ENCODE measurements around the gene KRTAP13-4. TPM values are rescaled to one million over a fixed set of nuclear protein-coding genes. Genes with fewer than 3 reads are reported as not detected.

The KRTAP13-4 gene, protein sequence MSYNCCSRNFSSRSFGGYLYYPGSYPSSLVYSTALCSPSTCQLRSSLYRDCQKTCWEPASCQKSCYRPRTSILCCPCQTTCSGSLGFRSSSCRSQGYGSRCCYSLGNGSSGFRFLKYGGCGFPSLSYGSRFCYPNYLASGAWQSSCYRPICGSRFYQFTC
- not detected in 2 replicates for total RNA-seq

DNA sequence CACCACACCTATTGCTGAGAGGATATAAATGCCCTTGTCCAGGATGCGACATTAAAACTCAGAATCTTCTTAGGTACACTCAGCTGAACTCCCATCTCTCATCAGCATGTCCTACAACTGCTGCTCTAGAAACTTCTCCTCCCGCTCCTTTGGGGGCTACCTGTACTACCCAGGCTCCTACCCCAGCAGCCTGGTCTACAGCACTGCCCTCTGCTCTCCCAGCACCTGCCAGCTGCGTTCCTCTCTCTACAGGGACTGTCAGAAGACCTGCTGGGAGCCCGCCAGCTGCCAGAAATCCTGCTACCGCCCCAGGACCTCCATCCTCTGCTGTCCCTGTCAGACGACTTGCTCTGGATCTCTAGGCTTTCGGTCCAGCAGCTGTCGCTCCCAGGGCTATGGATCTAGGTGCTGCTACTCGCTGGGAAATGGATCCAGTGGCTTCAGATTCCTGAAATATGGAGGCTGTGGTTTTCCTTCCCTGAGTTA, at the start of gene KRTAP13-4:
Gene KRTAP13-4, plus strand, starts transcription at position 51 of the 486 bp plus-strand sequence. Its CDS starts 56 bp downstream, at position 107.
- Mint-ChIP-seq H3K9me3 (no peaks in the 10 kb centered on the region), H3K27ac (no peak within 1 kb of the TSS), H3K27me3 (ENCODE audit: low read depth) (peaks cover 1% of the 10 kb centered on the region), H3K4me1 (ENCODE audit: low read depth) (no peaks in the 10 kb centered on the region), H3K4me3 (ENCODE audit: low read depth) (no peak within 1 kb of the TSS), H3K36me3 (ENCODE audit: low read depth) (no peaks in the 10 kb centered on the region)
- no peak for DNase-seq (ENCODE audit: low spot score)
- intact Hi-C loops (cut with micrococcal nuclease) = no loop called here

DNA sequence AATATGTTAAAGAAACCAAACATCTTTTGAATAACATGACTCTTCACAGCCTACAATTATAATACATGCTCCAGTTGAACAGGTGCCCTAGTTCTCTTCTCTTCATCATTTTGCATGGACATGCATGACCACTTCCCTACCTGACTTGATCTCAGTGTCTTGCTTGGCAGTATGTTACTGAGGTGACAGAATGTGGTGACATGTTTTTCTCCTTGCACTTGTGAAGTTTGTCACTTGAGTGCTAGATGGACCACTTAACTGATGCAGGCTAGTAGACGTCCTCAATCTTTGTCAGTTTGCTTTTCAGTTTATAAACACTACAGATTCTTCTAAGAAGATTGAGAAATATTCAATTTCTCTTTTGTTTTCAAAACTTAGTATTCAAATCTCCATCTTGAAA, 47.8 kb upstream of the KRTAP13-4 start:
- H3K27me3 Mint-ChIP-seq (ENCODE audit: low read depth) = no peaks in the 10 kb centered on the region
- H3K27ac Mint-ChIP-seq = no peak overlapping the region
- DNase-seq (ENCODE audit: low spot score) = no peak
- H3K4me1 Mint-ChIP-seq (ENCODE audit: low read depth) = no peaks in the 10 kb centered on the region
- intact Hi-C loops (cut with micrococcal nuclease) = no loop called here
- H3K36me3 Mint-ChIP-seq (ENCODE audit: low read depth) = no peaks in the 10 kb centered on the region
- no peak overlapping the region for H3K4me3 Mint-ChIP-seq (ENCODE audit: low read depth)
- H3K9me3 Mint-ChIP-seq = no peaks in the 10 kb centered on the region

- Mint-ChIP-seq H3K4me3 (ENCODE audit: low read depth) (no peak overlapping the region), H3K4me1 (ENCODE audit: low read depth) (no peaks in the 10 kb centered on the region), H3K36me3 (ENCODE audit: low read depth) (no peaks in the 10 kb centered on the region), H3K27ac (no peak overlapping the region), H3K9me3 (no peaks in the 10 kb centered on the region), H3K27me3 (ENCODE audit: low read depth) (no peaks in the 10 kb centered on the region)
- intact Hi-C loops (cut with micrococcal nuclease) = no loop called here
- DNase-seq (ENCODE audit: low spot score) = no peak
Observed at GRCh38 chr21:30391492-30392025, 38.5 kb upstream of the KRTAP13-4 start.

DNA sequence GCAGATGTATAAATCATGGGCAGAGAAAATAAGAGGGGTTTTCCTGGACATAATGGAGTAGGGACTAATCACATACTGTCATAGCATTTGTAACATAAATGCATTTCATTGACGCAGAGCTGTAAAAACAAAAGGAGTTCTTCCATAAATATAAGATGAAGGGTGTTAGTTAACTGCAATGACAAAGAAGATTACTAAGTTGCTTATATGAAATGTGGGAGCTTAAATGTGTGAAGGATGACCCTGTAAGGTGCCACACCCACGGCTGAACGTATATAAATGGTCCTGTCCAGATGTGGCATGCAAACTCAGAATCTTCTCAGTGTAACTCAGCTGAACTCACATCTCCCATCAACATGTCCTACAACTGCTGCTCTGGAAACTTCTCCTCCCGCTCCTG, 34.3 kb upstream of the KRTAP13-4 start, which contains the start of gene KRTAP13-1:
Gene KRTAP13-1, plus strand, starts transcription at position 301 of the 400 bp plus-strand sequence. Its CDS starts 56 bp downstream, at position 357.
- intact Hi-C loops (cut with micrococcal nuclease) = no loop called here
- H3K4me3 Mint-ChIP-seq (ENCODE audit: low read depth) = no peak within 1 kb of the TSS
- DNase-seq (ENCODE audit: low spot score) = no peak
- no peaks in the 10 kb centered on the region for H3K27me3 Mint-ChIP-seq (ENCODE audit: low read depth)
- H3K4me1 Mint-ChIP-seq (ENCODE audit: low read depth) = no peaks in the 10 kb centered on the region
- H3K27ac Mint-ChIP-seq = no peak within 1 kb of the TSS
- H3K36me3 Mint-ChIP-seq (ENCODE audit: low read depth) = no peaks in the 10 kb centered on the region
- H3K9me3 Mint-ChIP-seq = no peaks in the 10 kb centered on the region

DNA sequence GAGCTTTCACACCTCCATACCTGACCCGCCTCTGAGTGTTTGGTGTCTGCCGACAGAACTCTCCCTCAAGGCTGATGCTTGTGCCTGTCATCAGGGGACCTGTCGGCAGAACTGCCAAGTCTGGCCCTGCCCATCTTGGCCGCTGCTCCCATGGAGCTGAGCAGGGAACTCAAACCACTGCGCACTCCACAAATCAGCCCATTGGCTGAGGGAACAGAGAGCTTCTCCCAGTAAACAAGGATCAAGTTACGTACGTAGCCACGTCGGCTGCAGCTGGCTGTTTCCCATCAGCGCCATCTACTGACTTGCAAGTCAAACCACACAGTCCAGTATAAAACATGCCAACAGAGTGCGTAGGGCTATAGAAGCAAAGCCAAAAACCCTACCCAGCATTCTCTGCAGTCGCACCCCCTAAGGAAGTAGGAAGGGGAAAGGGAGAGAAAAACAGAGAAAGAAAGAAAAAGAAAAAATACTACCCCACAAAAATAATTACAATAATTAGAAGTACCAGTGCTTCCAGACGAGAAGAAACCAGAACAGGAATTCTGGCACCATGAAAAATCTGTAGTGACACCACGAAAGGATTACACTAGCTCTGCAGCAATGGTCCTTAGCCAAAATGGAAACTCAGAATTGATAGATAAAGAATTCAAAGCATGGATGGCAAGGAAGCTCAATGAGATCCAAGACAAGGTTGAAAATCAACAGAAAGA, 21.1 kb upstream of the KRTAP13-4 start:
- DNase-seq (ENCODE audit: low spot score) = peak; percentile 11
- intact Hi-C loops (cut with micrococcal nuclease) = no loop called here

DNA sequence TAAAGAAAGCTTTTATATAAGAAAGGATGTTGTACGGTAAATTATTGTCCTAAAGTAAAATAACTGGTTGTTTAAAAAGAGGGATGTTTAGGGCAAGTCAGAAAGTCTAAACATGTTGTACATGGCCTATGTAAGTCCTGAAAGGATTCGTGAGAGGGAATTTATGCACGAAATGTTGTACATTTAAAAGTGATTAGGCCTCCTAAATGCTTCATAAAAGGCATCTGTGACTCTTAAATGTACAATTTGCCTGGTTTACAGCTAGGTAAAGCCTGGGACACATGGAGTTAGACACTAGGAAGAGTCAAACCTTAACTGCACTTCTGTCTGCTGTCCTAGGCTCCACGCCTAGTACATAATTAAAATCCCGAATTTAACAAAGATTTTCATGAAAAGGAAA, 14.0 kb upstream of the KRTAP13-4 start:
- no peak overlapping the region for H3K27ac Mint-ChIP-seq
- no peak overlapping the region for H3K4me3 Mint-ChIP-seq (ENCODE audit: low read depth)
- peaks cover 3% of the 10 kb centered on the region for H3K9me3 Mint-ChIP-seq
- no peaks in the 10 kb centered on the region for H3K4me1 Mint-ChIP-seq (ENCODE audit: low read depth)
- H3K27me3 Mint-ChIP-seq (ENCODE audit: low read depth) = no peaks in the 10 kb centered on the region
- no peak for DNase-seq (ENCODE audit: low spot score)
- intact Hi-C loops (cut with micrococcal nuclease) = no loop called here
- no peaks in the 10 kb centered on the region for H3K36me3 Mint-ChIP-seq (ENCODE audit: low read depth)

More for the DNA sequence above, 21.1 kb upstream of the KRTAP13-4 start:
- peaks cover 3% of the 10 kb centered on the region for H3K4me1 Mint-ChIP-seq (ENCODE audit: low read depth)
- peak overlapping the region; percentile 57 for H3K4me3 Mint-ChIP-seq (ENCODE audit: low read depth)
- H3K27me3 Mint-ChIP-seq (ENCODE audit: low read depth) = peaks cover 5% of the 10 kb centered on the region
- H3K9me3 Mint-ChIP-seq = peaks cover 5% of the 10 kb centered on the region
- H3K36me3 Mint-ChIP-seq (ENCODE audit: low read depth) = no peaks in the 10 kb centered on the region
- H3K27ac Mint-ChIP-seq = no peak overlapping the region

- H3K27me3 Mint-ChIP-seq (ENCODE audit: low read depth) = peaks cover 1% of the 10 kb centered on the region
- no peak within 1 kb of the TSS for H3K27ac Mint-ChIP-seq
- no peaks in the 10 kb centered on the region for H3K4me1 Mint-ChIP-seq (ENCODE audit: low read depth)
- intact Hi-C loops (cut with micrococcal nuclease) = no loop called here
- H3K4me3 Mint-ChIP-seq (ENCODE audit: low read depth) = no peak within 1 kb of the TSS
- no peak for DNase-seq (ENCODE audit: low spot score)
- H3K9me3 Mint-ChIP-seq = no peaks in the 10 kb centered on the region
- no peaks in the 10 kb centered on the region for H3K36me3 Mint-ChIP-seq (ENCODE audit: low read depth)
Observed at GRCh38 chr21:30425826-30426225, 4.2 kb upstream of the KRTAP13-4 start, which contains the start of gene KRTAP13-3. Gene KRTAP13-3, minus strand, starts transcription at chr21:30425926. Its CDS starts 14 bp downstream, at chr21:30425912.

DNA sequence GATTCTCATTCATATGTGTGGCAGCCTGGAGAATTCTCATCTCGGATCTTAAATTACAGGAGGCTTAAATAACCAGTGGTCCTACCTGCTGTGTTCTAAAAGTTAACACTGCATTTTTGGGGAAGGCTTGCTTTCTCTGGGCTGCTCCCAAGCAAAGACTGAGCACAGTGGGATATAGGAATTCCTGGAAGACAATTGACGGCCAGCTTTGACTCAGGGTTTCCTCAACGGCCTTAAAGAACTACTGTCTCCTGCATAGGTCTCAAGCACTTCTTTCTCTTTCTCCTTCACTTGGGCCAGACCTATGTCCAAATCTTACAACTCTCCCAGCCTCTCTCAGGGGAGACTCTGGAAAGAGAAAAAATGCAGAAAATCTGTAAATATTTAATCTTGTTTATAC, 3.3 kb upstream of the KRTAP13-4 start:
- intact Hi-C loops (cut with micrococcal nuclease) = no loop called here
- Mint-ChIP-seq H3K27ac (no peak overlapping the region), H3K4me1 (ENCODE audit: low read depth) (no peaks in the 10 kb centered on the region), H3K9me3 (no peaks in the 10 kb centered on the region), H3K4me3 (ENCODE audit: low read depth) (no peak overlapping the region), H3K27me3 (ENCODE audit: low read depth) (peaks cover 1% of the 10 kb centered on the region), H3K36me3 (ENCODE audit: low read depth) (no peaks in the 10 kb centered on the region)
- DNase-seq (ENCODE audit: low spot score) = no peak

DNA sequence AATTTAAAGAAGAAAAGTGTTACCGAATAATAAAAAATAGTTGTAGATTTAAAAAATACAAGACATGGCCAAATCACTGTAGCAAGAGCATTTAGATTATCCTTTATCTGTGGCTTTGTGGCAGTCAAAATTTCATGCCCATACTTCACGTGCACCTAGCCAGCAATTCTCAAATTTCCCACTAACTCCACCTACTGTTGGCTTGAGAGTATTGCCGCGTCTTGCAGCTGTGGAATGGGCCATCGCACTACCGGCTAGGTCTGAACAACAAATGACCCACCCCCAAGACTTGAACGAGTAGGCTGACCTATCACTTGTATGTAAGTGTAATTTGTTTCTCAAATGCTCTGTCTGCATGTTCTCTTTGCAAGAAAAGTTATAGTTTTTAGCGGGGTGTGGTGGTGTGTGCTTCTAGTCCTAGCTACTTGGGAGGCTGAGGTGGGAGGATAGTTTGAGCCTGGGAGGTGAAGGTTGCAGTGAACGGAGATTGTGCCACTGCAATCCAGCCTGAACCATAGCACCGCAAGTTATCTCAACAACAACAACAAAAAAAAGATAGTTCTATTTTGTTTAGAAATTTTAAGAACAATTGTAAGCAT, 4.1 kb downstream of the KRTAP13-4 start:
- no peaks in the 10 kb centered on the region for H3K4me1 Mint-ChIP-seq (ENCODE audit: low read depth)
- intact Hi-C loops (cut with micrococcal nuclease) = no loop called here
- no peaks in the 10 kb centered on the region for H3K27me3 Mint-ChIP-seq (ENCODE audit: low read depth)
- no peaks in the 10 kb centered on the region for H3K9me3 Mint-ChIP-seq
- DNase-seq (ENCODE audit: low spot score) = no peak
- no peak overlapping the region for H3K27ac Mint-ChIP-seq
- no peaks in the 10 kb centered on the region for H3K36me3 Mint-ChIP-seq (ENCODE audit: low read depth)
- no peak overlapping the region for H3K4me3 Mint-ChIP-seq (ENCODE audit: low read depth)

GRCh38 chr21:30437010-30437565, 7.1 kb downstream of the KRTAP13-4 start:
- H3K9me3 Mint-ChIP-seq = no peaks in the 10 kb centered on the region
- H3K36me3 Mint-ChIP-seq (ENCODE audit: low read depth) = no peaks in the 10 kb centered on the region
- H3K4me3 Mint-ChIP-seq (ENCODE audit: low read depth) = no peak overlapping the region
- H3K27ac Mint-ChIP-seq = no peak overlapping the region
- H3K4me1 Mint-ChIP-seq (ENCODE audit: low read depth) = no peaks in the 10 kb centered on the region
- no peaks in the 10 kb centered on the region for H3K27me3 Mint-ChIP-seq (ENCODE audit: low read depth)
- DNase-seq (ENCODE audit: low spot score) = no peak
- intact Hi-C loops (cut with micrococcal nuclease) = no loop called here

GRCh38 chr21:30439975-30440374, 10.0 kb downstream of the KRTAP13-4 start, which contains the start of gene KRTAP15-1:
Gene KRTAP15-1, plus strand, starts transcription at chr21:30440275. Its CDS starts 53 bp downstream, at chr21:30440328.
- no peak for DNase-seq (ENCODE audit: low spot score)
- H3K4me3 Mint-ChIP-seq (ENCODE audit: low read depth) = no peak within 1 kb of the TSS
- no peaks in the 10 kb centered on the region for H3K4me1 Mint-ChIP-seq (ENCODE audit: low read depth)
- H3K27ac Mint-ChIP-seq = no peak within 1 kb of the TSS
- H3K36me3 Mint-ChIP-seq (ENCODE audit: low read depth) = no peaks in the 10 kb centered on the region
- intact Hi-C loops (cut with micrococcal nuclease) = no loop called here
- H3K27me3 Mint-ChIP-seq (ENCODE audit: low read depth) = no peaks in the 10 kb centered on the region
- no peaks in the 10 kb centered on the region for H3K9me3 Mint-ChIP-seq

DNA sequence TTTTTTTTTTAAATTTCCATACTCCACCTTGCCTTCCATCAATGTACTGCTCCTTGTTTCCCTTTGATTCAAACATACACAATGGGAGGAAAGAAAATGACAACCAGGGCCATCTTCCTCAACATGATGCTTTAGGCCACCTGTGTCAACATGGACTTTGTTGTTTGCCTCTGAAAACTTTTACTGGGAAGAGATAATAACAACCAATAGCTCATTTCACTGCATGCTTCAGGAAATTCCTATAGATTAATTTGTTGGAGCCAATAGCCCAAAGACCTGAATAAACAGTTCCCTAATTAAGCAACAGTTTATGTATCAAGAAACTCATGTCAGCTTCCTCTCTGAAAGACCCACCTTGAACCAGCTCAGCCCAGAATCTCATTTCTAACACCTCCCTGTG, 13.2 kb downstream of the KRTAP13-4 start:
- Mint-ChIP-seq H3K27me3 (ENCODE audit: low read depth) (no peaks in the 10 kb centered on the region), H3K36me3 (ENCODE audit: low read depth) (no peaks in the 10 kb centered on the region), H3K27ac (no peak overlapping the region), H3K4me1 (ENCODE audit: low read depth) (peaks cover 3% of the 10 kb centered on the region), H3K9me3 (no peaks in the 10 kb centered on the region), H3K4me3 (ENCODE audit: low read depth) (no peak overlapping the region)
- intact Hi-C loops (cut with micrococcal nuclease) = no loop called here
- DNase-seq (ENCODE audit: low spot score) = no peak

Data from activated T-helper 2 cell treated with anti-CD3 and anti-CD28 coated beads, Interferon-gamma antibody, Interleukin-2, Interleukin-4, amounts not matched to agents 10 μg/mL and 5 μg/mL and 100 μg/mL, durations not matched to agents 14 hours and 24 hours and 36 hours (primary cell).